ENCODE results near the gene RPS19BP1. TPM values are rescaled to one million over a fixed set of nuclear protein-coding genes. Genes with fewer than 3 reads are reported as not detected.
"Not testable (repeated sequence)": the region's sequence is repeated elsewhere in the genome, so short reads cannot be mapped to it uniquely, and the experiment has no call there.

The RPS19BP1 gene
- total RNA-seq, 4 donors from 2014 or later: 72.2 to 128 (median 104) TPM

DNA sequence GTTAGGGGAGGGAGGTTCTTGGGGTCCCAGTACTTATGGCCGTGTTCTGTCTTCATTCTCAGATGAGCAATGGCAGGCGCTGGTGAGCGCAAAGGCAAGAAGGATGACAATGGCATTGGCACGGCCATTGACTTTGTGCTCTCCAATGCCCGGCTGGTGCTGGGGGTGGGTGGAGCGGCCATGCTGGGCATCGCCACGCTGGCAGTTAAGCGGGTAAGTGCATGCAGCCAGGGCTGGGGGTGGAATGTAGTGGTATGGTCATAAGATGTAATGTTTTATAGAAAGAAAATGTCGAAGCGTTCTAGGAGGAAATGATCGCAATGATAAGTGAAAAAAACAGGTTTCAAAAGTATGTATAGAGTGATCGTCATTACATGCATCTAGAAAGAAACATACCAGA is 21.3 kb downstream of the RPS19BP1 start:
- Histone ChIP-seq H3K27me3 (no peaks in the 10 kb centered on the region), H3K4me1 (no peaks in the 10 kb centered on the region), H3K36me3 (peaks cover 0 to 87% of the 10 kb centered on the region in 2 donors), H3K9me3 (no peaks in the 10 kb centered on the region), H3K4me3 (no peak overlapping the region), H3K27ac (no peak overlapping the region)
- TF ChIP-seq, protein P1, sequence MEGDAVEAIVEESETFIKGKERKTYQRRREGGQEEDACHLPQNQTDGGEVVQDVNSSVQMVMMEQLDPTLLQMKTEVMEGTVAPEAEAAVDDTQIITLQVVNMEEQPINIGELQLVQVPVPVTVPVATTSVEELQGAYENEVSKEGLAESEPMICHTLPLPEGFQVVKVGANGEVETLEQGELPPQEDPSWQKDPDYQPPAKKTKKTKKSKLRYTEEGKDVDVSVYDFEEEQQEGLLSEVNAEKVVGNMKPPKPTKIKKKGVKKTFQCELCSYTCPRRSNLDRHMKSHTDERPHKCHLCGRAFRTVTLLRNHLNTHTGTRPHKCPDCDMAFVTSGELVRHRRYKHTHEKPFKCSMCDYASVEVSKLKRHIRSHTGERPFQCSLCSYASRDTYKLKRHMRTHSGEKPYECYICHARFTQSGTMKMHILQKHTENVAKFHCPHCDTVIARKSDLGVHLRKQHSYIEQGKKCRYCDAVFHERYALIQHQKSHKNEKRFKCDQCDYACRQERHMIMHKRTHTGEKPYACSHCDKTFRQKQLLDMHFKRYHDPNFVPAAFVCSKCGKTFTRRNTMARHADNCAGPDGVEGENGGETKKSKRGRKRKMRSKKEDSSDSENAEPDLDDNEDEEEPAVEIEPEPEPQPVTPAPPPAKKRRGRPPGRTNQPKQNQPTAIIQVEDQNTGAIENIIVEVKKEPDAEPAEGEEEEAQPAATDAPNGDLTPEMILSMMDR (IDR thresholded peaks at IDR 0.05 in 4 of 5, conservative IDR thresholded peaks at IDR 0.05 in 1 of 5): no peak
- no peak for TF ChIP-seq POLR2A (IDR thresholded peaks at IDR 0.05)
- DNase-seq (no peak), ATAC-seq (no peak)
- intact Hi-C loops (cut with DNase I; ENCODE audit: low total_unique reads): no loop called here
- in situ Hi-C loops (cut with MboI; ENCODE audit: low sequenced_read_pairs in 4 of 4): loop anchor here in 2 of 4 donors (10.0 to 25.0 kb wide), 3 partner anchors 106 to 349 kb away; partner anchors contain the start of genes CBX7 (in 2 of the 2) and RPL3 (in 1 of the 2)

DNA sequence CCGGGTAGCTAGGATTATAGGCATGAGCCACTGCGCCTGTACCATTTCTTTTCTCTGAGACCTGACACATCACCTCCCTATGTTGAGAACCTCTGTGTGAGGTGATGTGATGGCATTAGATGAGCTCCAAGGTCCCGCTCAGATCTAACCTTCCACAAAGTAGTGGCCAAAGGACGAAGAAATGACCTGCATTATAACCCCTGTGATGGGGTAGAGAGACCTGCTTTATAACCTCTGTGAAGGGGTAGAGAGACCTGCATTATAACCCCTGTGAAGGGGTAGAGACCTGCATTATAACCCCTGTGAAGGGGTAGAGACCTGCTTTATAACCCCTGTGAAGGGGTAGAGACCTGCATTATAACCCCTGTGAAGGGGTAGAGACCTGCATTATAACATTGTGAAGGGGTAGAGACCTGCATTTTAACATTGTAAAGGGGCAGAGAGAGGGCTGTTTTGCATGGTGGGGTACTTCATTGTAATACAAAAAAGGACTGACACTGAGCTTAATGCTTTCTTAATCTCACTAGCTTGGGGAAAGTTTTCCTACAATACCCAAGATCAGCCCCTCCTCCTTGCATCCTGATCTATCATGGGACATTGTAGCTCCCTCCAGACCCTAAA is 21.9 kb downstream of the RPS19BP1 start:
- Histone ChIP-seq H3K4me1 (no peaks in the 10 kb centered on the region), H3K9me3 (no peaks in the 10 kb centered on the region), H3K36me3 (peaks cover 0 to 93% of the 10 kb centered on the region in 2 donors), H3K27ac (no peak overlapping the region), H3K4me3 (no peak overlapping the region), H3K27me3 (no peaks in the 10 kb centered on the region)
- intact Hi-C loops (cut with DNase I; ENCODE audit: low total_unique reads) (no loop called here), in situ Hi-C loops (cut with MboI; ENCODE audit: low sequenced_read_pairs in 4 of 4) (loop anchor here in 2 of 4 donors (10.0 to 25.0 kb wide), 3 partner anchors 106 to 348 kb away; partner anchors contain the start of genes CBX7 (in 2 of the 2) and RPL3 (in 1 of the 2))
- TF ChIP-seq POLR2A (IDR thresholded peaks at IDR 0.05): no peak
- TF ChIP-seq, protein P1 (IDR thresholded peaks at IDR 0.05 in 4 of 5, conservative IDR thresholded peaks at IDR 0.05 in 1 of 5): no peak
- DNase-seq: no peak
- no peak for ATAC-seq

DNA sequence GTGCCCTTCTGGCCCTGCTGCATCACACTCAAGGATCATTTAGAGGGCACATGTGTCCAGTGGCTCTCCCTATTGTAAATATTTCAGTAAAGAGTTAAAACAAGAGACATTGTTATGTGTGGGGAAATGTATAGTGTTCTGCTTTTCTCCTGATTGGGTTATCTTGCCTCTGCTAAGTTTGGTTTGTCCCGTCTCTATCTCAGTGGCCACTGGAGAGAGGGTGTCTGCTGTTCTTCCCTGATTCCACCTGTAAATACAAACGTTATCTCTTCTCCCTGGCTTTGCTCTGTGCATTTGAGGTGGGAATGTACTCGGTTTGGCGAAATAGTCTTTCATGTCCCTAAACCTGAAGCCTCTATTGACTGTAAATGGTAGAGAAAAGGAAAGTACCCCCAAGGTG is 24.2 kb downstream of the RPS19BP1 start:
- no peak for ATAC-seq
- peak overlapping the region in 1 of 4 donors; percentile 48 for H3K27ac ChIP-seq
- intact Hi-C loops (cut with DNase I; ENCODE audit: low total_unique reads): loop anchor here (10.0 kb wide), 1 partner anchor 1346 kb away; the partner anchor contains the start of genes ST13 and XPNPEP3
- peaks cover 9 to 14% of the 10 kb centered on the region in 2 donors for H3K4me1 ChIP-seq
- no peaks in the 10 kb centered on the region for H3K27me3 ChIP-seq
- no peak for DNase-seq
- no peak overlapping the region for H3K4me3 ChIP-seq
- peaks cover 0 to 89% of the 10 kb centered on the region in 2 donors for H3K36me3 ChIP-seq
- H3K9me3 ChIP-seq: no peaks in the 10 kb centered on the region
- TF ChIP-seq, protein P1 (IDR thresholded peaks at IDR 0.05 in 4 of 5, conservative IDR thresholded peaks at IDR 0.05 in 1 of 5): no peak
- no peak for TF ChIP-seq POLR2A (IDR thresholded peaks at IDR 0.05)
- in situ Hi-C loops (cut with MboI; ENCODE audit: low sequenced_read_pairs in 4 of 4): loop anchor here in 2 of 4 donors (10.0 to 25.0 kb wide), 3 partner anchors 104 to 346 kb away; partner anchors contain the start of genes CBX7 (in 2 of the 2) and RPL3 (in 1 of the 2)

DNA sequence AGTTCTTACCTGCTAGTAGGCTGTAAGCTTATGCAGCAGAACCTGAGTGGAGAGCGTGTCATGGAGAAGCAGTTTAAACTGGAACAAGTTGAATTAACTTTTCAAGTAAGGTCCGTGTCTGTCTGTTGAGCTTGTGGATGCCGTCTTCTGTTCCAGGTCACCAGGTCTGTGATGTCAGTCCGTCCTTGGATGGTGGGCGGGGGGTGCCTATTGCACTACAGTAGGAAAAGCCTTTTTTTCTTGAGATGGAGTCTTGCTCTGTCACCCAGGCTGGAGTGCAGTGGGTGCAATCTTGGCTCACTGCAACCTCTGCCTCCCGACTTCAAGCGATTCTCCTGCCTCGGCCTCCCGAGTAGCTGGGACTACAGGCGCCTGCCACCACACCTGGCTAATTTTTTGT is 25.5 kb downstream of the RPS19BP1 start:
- DNase-seq, H3K27me3 ChIP-seq, ATAC-seq, H3K4me3 ChIP-seq, H3K27ac ChIP-seq, H3K9me3 ChIP-seq: not testable (repeated sequence)
- intact Hi-C loops (cut with DNase I; ENCODE audit: low total_unique reads): loop anchor here (10.0 kb wide), 1 partner anchor 1348 kb away; the partner anchor contains the start of genes ST13 and XPNPEP3
- H3K4me1 ChIP-seq: peaks cover 15 to 20% of the 10 kb centered on the region in 2 donors
- peaks cover 0 to 75% of the 10 kb centered on the region in 2 donors for H3K36me3 ChIP-seq
- in situ Hi-C loops (cut with MboI; ENCODE audit: low sequenced_read_pairs in 4 of 4): loop anchor here in 2 of 4 donors (10.0 to 25.0 kb wide), 3 partner anchors 102 to 345 kb away; partner anchors contain the start of genes CBX7 (in 2 of the 2) and RPL3 (in 1 of the 2)

DNA sequence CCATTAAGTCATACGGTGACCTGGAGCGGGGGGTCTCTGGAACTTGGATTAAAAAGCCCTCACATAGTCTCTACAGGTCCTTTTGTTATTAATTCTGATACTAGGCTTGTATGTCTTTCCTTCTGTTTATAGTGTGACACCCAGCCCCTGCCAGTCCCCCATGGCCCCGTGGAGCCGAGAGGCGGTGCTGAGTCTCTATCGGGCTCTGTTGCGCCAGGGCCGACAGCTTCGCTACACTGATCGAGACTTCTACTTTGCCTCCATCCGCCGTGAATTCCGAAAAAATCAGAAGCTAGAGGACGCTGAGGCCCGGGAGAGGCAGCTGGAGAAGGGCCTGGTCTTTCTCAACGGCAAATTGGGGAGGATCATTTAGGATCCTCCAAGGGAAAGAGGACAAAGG is 28.5 kb downstream of the RPS19BP1 start:
- no peaks in the 10 kb centered on the region for H3K9me3 ChIP-seq
- no peaks in the 10 kb centered on the region for H3K27me3 ChIP-seq
- intact Hi-C loops (cut with DNase I; ENCODE audit: low total_unique reads): loop anchor here (5.0 to 10.0 kb wide), 2 partner anchors 72 to 1351 kb away; partner anchors contain the start of genes ST13 and XPNPEP3
- ATAC-seq: no peak
- no peak for DNase-seq
- H3K36me3 ChIP-seq: peaks cover 0 to 49% of the 10 kb centered on the region in 2 donors
- H3K27ac ChIP-seq: no peak overlapping the region
- in situ Hi-C loops (cut with MboI; ENCODE audit: low sequenced_read_pairs in 4 of 4): loop anchor here in 2 of 4 donors (10.0 to 25.0 kb wide), 3 partner anchors 99 to 342 kb away; partner anchors contain the start of genes CBX7 (in 2 of the 2) and RPL3 (in 1 of the 2)
- no peak for TF ChIP-seq POLR2A (IDR thresholded peaks at IDR 0.05)
- TF ChIP-seq, protein P1 (IDR thresholded peaks at IDR 0.05 in 4 of 5, conservative IDR thresholded peaks at IDR 0.05 in 1 of 5): no peak
- H3K4me1 ChIP-seq: peaks cover 27 to 29% of the 10 kb centered on the region in 2 donors
- H3K4me3 ChIP-seq: peak overlapping the region in 1 of 4 donors; percentile 91
